Mucosa of rectum (tissue), 2 donors: ENCODE data around the gene DNM2.

Experiments
- H3K27ac ChIP-seq, 2 donors: one replicate each; pipeline ENCODE4 v1.7.0; 2013; ENCODE audit warnings: inconsistent platforms in 2 of 2, low read depth in 2 of 2, low read length in 2 of 2
- H3K27me3 ChIP-seq, 2 donors: one replicate each; pipeline ENCODE4 v1.7.0; 2013; ENCODE audit warnings: low read length in 2 of 2; ENCODE audit not compliant: control insufficient read depth in 2 of 2, insufficient read depth in 2 of 2
- H3K36me3 ChIP-seq, 2 donors: one replicate each; pipeline ENCODE4 v1.7.0; 2013; ENCODE audit warnings: low read length in 2 of 2; ENCODE audit not compliant: control insufficient read depth in 2 of 2, insufficient read depth in 2 of 2
- H3K4me1 ChIP-seq, 2 donors: one replicate each; pipeline ENCODE4 v1.7.0; 2013; ENCODE audit warnings: low read length in 2 of 2, mild to moderate bottlenecking in 1 of 2; ENCODE audit not compliant: control insufficient read depth in 2 of 2, insufficient read depth in 2 of 2
- H3K4me3 ChIP-seq, 2 donors: one replicate each; pipeline ENCODE4 v1.7.0; 2013; ENCODE audit warnings: low read length in 2 of 2
- H3K9ac ChIP-seq, 2 donors: one replicate each; pipeline ENCODE4 v1.7.0; 2013; ENCODE audit warnings: low read length in 2 of 2, low read depth in 1 of 2, mild to moderate bottlenecking in 1 of 2
- H3K9me3 ChIP-seq, 2 donors: one replicate each; pipeline ENCODE4 v1.7.0; 2013; ENCODE audit warnings: low read length in 2 of 2; ENCODE audit not compliant: control insufficient read depth in 2 of 2
- donor health status: healthy.
- donor health status: Normal muscosa, but diverticular disease.

DNM2 gene

DNA sequence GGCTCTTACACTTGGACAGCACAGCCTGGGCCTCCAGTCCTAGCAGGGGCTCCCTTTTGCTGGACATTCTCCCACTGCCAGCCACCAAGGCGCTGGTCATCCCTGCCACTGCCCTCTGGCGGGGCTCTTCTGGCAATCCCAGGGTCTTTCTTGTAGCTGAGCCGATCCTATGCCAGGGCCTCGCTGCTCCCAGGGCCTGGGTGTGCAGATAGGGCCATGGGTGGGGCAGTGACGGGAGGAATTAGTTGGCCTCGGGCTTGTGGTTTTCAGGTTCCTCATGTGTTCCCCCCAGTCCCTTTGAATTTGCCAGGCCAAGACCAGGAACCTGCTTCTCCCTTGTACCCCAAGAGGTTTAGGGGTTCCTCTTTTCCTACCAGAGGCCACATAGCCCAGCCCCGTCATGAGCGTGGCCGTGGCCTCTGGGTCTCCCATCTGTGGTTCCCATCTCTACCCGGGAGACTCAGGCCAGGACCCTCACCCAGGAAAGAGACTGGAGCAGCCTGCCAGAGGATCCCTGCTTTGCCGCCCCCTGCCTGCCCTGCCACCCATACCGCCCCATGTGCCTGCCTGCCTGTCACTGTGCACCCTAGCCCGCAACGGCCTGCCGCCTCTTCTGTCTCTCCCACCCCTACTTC lies 91.9 kb downstream of the DNM2 start:
- H3K9ac ChIP-seq = no peak overlapping the region
- H3K9me3 ChIP-seq = no peaks in the 10 kb centered on the region
- peaks cover 0 to 5% of the 10 kb centered on the region in 2 donors for H3K4me1 ChIP-seq
- no peaks in the 10 kb centered on the region for H3K27me3 ChIP-seq
- H3K27ac ChIP-seq = peak overlapping the region in 1 of 2 donors; percentile 23
- peaks cover 62 to 72% of the 10 kb centered on the region in 2 donors for H3K36me3 ChIP-seq
- no peak overlapping the region for H3K4me3 ChIP-seq

DNA sequence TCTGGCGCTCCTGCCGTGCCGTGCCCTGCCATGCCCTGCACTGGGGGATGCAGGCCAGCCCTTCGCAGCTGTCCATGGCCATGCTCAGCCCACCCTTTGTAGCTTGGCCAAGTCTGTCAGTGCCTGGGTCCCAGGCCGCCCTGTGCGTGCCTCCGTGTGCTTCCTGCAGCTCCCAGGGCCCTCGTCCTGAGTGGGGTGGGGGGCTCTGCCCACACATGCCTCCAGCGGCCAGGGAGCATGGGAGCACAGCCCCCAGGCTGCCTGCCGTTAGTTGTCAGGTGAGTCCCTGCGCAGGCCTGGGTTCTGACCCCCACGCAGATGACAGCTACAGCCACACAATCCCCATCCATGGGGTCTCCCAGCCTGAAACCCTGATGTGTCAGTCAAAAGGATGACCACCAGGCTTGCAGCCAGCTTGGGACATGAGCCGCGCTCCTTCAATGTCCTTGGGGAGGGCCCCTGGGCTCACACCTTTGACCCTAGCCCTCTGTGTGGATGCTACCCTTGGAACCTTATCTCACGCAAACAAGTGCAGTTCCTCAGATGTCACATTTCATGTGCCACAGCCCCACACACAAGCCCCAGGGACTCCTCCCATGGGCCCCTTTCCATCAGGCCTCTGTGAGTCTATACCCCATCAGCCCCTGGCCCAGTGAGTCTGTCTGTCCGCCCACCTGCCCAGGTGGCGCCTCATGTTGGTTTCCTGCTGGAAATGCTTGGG lies 93.7 kb downstream of the DNM2 start:
- Histone ChIP-seq H3K36me3 (peaks cover 65 to 74% of the 10 kb centered on the region in 2 donors), H3K4me1 (peaks cover 3 to 5% of the 10 kb centered on the region in 2 donors), H3K9me3 (no peaks in the 10 kb centered on the region), H3K9ac (no peak overlapping the region), H3K4me3 (no peak overlapping the region), H3K27ac (no peak overlapping the region), H3K27me3 (no peaks in the 10 kb centered on the region)

DNA sequence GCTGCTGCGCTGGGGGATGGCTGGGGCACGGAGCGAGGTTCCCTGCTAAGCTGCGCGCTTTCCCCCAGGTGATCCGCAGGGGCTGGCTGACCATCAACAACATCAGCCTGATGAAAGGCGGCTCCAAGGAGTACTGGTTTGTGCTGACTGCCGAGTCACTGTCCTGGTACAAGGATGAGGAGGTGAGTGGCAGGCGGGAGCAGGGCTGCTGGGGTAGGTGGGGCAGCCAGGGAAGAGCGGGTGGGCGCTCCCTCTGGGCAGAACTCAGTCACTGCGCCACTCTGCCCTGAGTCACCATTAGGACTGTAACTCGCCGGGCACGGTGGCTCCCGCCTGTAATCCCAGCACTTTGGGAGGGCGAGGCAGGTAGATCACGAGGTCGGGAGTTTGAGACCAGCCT lies 94.3 kb downstream of the DNM2 start:
- Histone ChIP-seq H3K4me3 (no peak overlapping the region), H3K9ac (no peak overlapping the region), H3K36me3 (peaks cover 68 to 75% of the 10 kb centered on the region in 2 donors), H3K27me3 (no peaks in the 10 kb centered on the region), H3K27ac (no peak overlapping the region), H3K9me3 (no peaks in the 10 kb centered on the region), H3K4me1 (peaks cover 3 to 5% of the 10 kb centered on the region in 2 donors)

DNA sequence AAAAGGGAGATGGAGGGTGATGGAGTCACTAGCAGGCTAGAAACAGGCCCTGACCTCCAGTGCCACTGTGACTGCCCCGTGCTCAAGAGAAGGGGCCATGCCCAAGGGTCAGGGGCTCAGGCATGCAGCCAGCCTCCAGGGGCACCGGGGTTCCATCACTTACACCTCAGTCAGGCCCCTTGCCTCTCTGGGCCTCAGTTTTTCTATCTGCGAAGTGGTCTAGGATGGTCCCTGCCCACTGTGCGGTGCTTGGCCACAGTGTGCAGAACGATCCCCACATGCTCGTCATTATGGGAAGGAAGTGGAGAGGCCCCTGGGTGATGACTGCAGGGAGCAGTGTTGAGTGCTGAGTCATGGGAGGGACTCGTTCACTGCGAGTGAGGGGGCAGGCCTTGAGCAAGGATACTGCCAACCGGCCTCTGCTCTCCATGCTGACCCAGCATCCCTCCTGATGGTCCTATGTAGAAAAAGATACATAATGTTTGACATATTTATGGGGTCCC lies 95.1 kb downstream of the DNM2 start:
- Histone ChIP-seq H3K4me1 (peaks cover 3 to 5% of the 10 kb centered on the region in 2 donors), H3K27ac (no peak overlapping the region), H3K9ac (no peak overlapping the region), H3K27me3 (no peaks in the 10 kb centered on the region), H3K36me3 (peaks cover 71 to 72% of the 10 kb centered on the region in 2 donors), H3K9me3 (no peaks in the 10 kb centered on the region), H3K4me3 (no peak overlapping the region)

DNA sequence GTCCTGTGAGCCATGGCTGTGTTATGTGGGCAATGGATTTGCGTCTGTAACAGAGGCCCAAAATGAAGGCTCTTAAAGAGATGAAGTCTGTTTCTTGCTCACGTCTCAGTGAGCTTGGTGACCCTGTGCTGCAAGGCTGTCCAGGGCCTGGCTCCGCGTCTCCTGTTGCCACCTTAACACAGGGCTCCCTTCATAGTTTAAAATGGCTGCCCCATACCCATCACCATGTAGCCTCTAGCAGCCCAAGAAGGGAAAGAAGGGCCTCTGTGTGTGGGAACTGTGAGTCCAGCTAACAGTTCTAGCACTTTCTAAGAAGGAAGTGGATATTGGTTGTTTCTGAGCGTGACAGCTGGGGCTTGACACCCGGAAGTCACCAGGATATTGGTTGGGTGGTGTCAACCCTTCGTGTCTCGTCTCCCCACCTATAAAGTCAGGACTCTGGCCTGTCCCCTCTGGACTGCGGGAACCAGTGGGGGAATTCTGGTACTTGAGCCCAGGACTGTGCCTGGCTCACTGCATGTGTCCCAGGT lies 97.2 kb downstream of the DNM2 start:
- Histone ChIP-seq H3K27me3 (no peaks in the 10 kb centered on the region), H3K4me1 (peaks cover 3 to 5% of the 10 kb centered on the region in 2 donors), H3K4me3 (no peak overlapping the region), H3K9me3 (no peaks in the 10 kb centered on the region), H3K36me3 (peaks cover 60 to 76% of the 10 kb centered on the region in 2 donors), H3K9ac (no peak overlapping the region), H3K27ac (peak overlapping the region in 1 of 2 donors; percentile 32)

DNA sequence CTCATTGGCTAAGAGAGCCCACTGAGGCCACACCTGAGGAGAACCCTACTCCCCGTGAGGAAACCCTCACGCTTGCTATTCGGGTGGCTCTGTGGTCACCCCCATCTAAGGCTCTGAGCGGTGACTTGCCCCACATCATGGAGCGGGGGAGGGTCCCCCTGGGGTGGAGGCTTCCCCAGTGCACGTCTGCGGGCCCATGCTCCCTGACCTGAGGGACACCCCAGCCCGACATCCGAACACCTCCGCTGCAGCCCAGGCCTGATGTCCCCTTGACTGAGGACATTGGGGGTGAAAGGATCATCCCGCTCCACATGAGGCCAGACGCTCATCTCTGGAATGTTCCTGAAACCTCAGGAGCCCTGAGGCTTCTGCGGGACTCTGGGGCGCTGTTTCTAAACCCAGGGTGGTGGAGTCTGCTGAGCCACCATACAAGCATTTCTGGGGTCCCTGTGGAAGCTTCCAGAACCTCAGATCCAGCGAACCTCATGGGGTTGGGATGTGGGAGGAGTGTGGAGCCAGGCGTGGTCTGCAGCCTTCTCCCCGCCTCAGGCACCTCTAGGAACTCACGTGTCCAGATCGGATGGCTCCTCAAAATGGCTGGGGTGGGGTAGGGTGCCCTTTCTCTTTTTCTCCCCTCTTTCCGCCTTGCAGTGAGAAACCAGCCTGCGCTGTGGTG lies 98.2 kb downstream of the DNM2 start:
- Histone ChIP-seq H3K27me3 (no peaks in the 10 kb centered on the region), H3K9ac (peak overlapping the region; percentile 24 to 35), H3K9me3 (no peaks in the 10 kb centered on the region), H3K4me1 (peaks cover 3 to 5% of the 10 kb centered on the region in 2 donors), H3K27ac (peak overlapping the region; percentile 70 to 74), H3K36me3 (peaks cover 60 to 76% of the 10 kb centered on the region in 2 donors), H3K4me3 (peak overlapping the region in 1 of 2 donors; percentile 7)

DNA sequence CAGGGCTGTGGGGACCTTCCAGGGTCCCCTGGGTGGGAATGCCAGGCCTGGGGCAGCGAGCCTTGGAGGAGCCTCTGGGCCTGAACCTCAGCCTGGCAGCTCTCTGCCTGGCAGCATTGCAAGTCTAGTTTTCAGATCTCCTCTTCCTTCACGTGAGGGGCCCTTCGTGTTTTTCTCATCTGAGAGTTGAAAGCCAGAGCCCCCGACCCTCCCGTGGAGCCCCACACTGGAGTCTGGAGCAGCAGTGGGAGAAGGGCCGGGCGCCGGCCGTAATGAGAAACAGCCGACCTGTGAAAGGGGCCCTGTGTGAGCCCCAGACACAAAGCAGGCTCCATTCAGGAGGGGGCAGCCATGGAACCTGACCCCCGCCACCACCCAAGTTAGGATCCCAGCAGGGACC lies 98.8 kb downstream of the DNM2 start:
- Histone ChIP-seq H3K9me3 (no peaks in the 10 kb centered on the region), H3K27me3 (no peaks in the 10 kb centered on the region), H3K4me1 (peaks cover 3 to 5% of the 10 kb centered on the region in 2 donors), H3K9ac (peak overlapping the region; percentile 35 to 56), H3K4me3 (peak overlapping the region; percentile 7 to 37), H3K36me3 (peaks cover 61 to 71% of the 10 kb centered on the region in 2 donors), H3K27ac (peak overlapping the region; percentile 70 to 74)

DNA sequence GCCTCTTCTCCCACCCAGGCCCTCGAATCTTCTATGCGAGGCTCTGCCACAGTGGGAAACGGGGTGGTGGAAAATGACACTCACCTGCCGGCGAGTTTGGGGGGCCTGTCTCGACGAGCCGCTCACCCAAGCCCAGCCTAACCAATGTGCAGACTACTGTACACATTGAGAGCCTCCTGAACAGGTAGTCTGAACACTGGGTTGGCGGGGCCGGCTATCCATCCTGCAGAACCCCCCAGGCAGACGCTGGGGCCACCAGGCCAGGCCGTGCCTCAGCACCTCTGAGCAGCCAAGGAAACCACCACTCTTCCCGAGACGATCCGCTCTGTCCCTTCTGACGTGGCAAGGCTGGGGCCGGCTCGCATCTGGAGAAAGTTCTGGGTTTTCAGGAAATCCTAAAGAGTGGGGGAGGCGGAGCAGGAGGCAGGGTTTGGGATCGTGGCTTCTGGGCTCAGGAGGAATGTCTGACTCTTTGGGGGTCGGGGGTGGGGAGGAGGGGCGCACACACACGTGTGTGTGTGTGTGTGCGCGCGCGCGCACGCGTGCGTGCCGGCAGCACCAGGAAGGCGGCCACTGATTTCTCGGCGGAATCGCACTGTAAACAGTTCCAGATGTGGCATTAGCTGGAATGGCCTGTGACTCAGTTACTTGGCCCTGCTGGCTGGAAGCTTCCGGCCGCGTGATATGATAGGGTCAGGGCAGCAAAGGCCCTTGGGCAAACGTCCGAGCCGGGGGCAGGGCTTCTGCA lies 99.6 kb downstream of the DNM2 start:
- peak overlapping the region; percentile 37 for H3K4me3 ChIP-seq
- H3K9ac ChIP-seq = peak overlapping the region; percentile 45 to 56
- H3K9me3 ChIP-seq = no peaks in the 10 kb centered on the region
- H3K27me3 ChIP-seq = no peaks in the 10 kb centered on the region
- H3K27ac ChIP-seq = peak overlapping the region; percentile 70 to 74
- peaks cover 56 to 74% of the 10 kb centered on the region in 2 donors for H3K36me3 ChIP-seq
- H3K4me1 ChIP-seq = peaks cover 3 to 5% of the 10 kb centered on the region in 2 donors

DNA sequence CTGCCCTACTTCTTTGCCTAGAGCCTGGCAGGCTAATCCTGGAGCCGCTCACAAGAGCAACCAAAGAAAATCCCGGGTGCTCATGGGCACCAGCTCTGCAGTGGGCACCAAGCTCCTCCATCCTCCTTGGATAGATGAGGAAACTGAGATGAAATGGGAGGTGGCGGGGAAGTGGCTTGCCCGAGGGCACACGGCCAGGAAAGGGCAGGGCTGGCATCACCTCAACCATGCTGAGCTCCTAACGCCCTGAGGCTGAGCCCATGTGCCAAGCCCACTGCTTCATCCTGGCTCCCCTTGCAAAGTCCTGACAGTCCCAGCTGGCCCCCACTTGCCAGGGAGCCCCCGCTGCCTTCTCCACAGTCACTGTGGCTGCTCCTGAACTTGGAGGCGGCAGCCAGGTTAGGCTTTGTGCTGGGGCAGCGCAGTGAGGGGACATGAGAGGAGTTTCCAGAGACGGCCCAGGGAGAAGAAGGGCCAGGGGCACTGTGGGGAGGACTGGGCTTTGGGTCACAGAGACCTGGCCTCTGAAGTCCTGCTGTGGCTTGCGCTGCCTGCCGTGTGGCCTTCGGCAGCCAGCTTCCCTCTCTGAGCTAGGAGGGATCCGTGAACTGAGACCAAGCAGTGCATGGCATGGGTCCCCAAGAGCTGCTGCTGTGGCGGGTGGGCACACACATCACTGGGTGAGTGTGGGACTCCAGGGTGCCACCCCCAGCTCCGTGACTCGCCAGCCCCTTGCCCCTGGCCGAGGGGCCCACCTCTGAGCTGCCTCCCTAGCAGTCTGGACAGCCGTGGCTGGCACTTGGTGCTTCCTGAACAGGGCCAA lies 100.6 kb downstream of the DNM2 start:
- Histone ChIP-seq H3K4me3 (no peak overlapping the region), H3K36me3 (peaks cover 51 to 67% of the 10 kb centered on the region in 2 donors), H3K9me3 (no peaks in the 10 kb centered on the region), H3K27me3 (no peaks in the 10 kb centered on the region), H3K9ac (no peak overlapping the region), H3K27ac (peak overlapping the region; percentile 64 to 74), H3K4me1 (peaks cover 0 to 3% of the 10 kb centered on the region in 2 donors)
